Measurements from ENCODE around the gene UMPS.

The UMPS gene

DNA sequence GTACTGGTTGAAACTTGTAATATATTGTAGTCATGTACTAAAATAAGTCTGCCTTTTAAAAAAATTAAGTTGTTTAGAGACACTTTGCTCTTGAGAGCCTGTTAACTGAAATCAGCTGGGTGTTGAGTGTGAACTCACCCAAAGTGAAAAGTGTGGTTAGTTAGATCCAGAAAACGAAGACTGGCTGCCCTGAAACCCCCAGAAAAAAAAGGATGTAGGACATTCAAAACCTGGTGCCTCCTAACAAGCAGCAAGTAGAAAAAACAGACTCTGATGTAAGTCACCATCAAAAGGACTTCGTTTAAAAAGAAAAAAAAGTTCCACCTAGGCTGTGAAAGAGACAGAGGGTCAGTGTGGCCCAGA, 40.8 kb downstream of the UMPS start:
- Mint-ChIP-seq H3K27me3 (peaks cover 47 to 53% of the 10 kb centered on the region in 2 donors), H3K9me3 (no peaks in the 10 kb centered on the region), H3K36me3 (ENCODE audit: insufficient read depth) (no peaks in the 10 kb centered on the region), H3K4me1 (ENCODE audit: low read depth in 2 of 2) (no peaks in the 10 kb centered on the region), H3K27ac (peak overlapping the region in 1 of 2 donors; percentile 50), H3K4me3 (no peak overlapping the region)
- ATAC-seq (replicated peaks) (no peak), DNase-seq (no peak)

DNA sequence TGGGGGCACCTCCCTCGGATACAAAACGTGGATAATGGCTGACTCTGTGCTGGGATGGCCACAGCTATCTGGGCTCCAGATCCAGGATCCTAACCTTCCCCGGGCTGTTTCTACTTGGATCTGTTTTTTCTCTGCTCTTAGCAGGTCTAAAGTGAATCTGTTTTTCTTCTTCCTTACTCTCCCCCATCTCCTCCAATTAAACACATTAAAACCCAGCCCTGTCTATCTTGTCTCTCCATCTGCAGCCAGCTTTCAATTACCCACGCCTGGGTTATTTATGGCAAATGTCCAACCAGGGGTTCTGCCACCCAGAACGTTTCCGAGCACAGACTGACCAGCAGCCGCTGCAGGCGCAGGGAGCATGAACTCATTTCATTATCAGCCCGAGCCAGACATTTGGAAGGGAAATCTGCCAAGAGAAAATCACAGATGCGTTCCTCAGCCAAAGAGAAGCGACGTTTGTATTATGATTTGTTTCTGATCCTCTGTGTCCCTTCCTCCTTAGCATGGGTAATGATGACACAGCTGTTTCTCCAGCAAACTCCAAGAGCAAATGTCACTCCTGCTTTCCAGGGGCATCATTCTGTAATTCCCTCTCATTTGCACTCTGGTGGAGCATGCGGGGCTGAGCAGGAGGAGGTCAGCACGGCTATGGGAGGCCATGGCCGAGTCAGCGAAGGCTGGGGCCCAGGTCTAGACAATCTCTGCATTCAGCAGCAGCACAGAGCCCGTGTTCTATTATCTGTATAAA, 42.0 kb downstream of the UMPS start:
- no peaks in the 10 kb centered on the region for H3K9me3 Mint-ChIP-seq
- H3K36me3 Mint-ChIP-seq (ENCODE audit: insufficient read depth): no peaks in the 10 kb centered on the region
- no peak for DNase-seq
- H3K27ac Mint-ChIP-seq: peak overlapping the region in 1 of 2 donors; percentile 2
- no peak overlapping the region for H3K4me3 Mint-ChIP-seq
- peaks cover 42 to 48% of the 10 kb centered on the region in 2 donors for H3K27me3 Mint-ChIP-seq
- no peak for ATAC-seq (replicated peaks)
- no peaks in the 10 kb centered on the region for H3K4me1 Mint-ChIP-seq (ENCODE audit: low read depth in 2 of 2)

DNA sequence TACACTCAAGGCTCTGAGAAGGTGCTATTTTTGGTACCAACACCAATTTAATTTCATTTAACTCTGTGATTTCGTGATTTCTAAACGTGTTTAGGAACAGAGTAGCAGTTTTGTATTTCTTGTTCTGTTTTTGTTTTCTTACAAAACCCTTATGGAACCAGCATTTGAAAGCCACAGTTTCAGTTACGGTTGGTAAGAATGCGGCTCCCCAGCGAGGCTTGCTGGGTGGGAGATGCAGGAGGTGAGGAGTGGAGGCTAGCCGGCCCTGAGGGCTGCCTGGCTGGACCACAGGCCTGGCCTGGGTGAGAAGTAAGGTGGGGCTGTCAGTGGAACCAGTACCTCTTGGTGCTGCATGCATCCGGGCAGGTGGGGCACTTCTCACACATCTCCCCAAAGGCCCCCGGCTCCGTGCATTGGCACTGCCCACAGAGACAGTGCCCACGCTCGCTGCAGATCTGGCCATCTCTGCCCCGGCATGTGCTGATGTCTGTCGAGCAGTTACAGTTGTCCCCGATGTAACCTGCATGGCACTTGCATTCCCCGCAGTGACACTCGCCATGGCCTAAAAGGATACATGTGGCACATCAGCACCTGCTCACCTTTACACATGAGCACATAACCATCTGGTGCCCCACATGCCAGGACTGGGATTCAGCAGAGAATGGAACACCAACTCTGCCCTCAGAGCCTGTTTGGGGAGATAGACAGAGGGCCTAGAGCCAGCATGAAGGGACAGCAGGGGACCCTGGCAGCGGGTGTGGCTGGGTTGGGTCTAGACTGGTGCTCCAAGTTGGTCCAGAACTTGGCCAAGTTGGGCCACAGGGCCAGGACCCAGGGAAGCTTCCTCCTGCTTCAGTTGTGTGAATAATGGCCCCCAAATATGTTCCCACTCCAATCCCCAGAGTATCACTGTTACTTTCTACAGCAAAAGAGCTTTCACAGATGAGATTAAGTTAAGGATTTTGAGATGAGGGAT, 43.4 kb downstream of the UMPS start:
- no peak for DNase-seq
- peaks cover 46 to 58% of the 10 kb centered on the region in 2 donors for H3K27me3 Mint-ChIP-seq
- no peak overlapping the region for H3K4me3 Mint-ChIP-seq
- no peaks in the 10 kb centered on the region for H3K9me3 Mint-ChIP-seq
- no peak for ATAC-seq (replicated peaks)
- no peak overlapping the region for H3K27ac Mint-ChIP-seq
- no peaks in the 10 kb centered on the region for H3K36me3 Mint-ChIP-seq (ENCODE audit: insufficient read depth)
- no peaks in the 10 kb centered on the region for H3K4me1 Mint-ChIP-seq (ENCODE audit: low read depth in 2 of 2)

DNA sequence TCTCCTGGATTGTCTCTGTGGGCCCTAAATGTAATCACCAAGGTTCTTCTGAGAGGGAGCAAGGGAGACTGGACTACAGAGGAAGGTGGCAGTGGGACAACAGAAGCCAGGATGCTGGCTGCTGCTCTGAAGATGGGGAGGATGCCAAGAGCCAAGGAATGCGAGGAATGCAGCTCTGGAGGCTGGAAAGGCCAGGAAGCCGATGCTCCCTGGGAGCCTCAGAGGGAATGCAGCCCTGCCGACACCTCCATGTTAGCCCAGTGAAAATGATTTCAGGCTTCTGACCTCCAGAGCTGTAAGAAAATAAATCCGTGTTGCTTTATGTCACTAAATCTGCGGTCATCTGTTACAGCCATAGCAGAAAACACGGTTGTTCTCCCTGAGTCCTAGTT, 44.1 kb downstream of the UMPS start:
- H3K36me3 Mint-ChIP-seq (ENCODE audit: insufficient read depth): no peaks in the 10 kb centered on the region
- H3K9me3 Mint-ChIP-seq: no peaks in the 10 kb centered on the region
- no peaks in the 10 kb centered on the region for H3K4me1 Mint-ChIP-seq (ENCODE audit: low read depth in 2 of 2)
- H3K27ac Mint-ChIP-seq: no peak overlapping the region
- ATAC-seq (replicated peaks): no peak
- peaks cover 46 to 61% of the 10 kb centered on the region in 2 donors for H3K27me3 Mint-ChIP-seq
- no peak overlapping the region for H3K4me3 Mint-ChIP-seq
- DNase-seq: no peak

DNA sequence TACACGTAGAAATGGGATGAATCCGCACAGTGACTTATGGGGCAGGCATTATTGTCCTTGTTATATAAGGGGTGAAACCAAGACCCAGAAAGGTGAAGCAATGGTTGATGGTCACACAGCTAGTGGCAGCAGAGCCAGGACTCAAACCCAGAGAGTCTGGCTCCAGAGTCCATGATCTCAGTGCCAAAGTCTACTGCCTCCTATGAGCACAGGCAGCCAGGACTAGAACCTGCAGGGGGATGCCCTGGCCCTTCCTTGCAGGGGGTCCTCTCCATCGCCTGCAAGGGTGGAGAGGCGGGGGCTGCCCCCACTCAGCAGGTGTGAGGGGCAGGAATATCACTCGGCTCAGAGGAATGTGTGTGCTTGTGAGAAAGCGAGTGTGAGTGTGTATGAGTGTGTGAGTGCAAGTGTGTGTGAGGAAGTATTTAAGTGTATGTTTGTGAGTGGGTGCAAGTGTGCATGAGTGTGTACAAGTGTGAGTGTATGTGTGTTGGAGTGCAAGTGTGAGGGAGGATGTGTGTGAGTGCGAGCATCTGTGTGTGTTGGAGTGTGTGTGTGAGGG, 44.7 kb downstream of the UMPS start:
- Mint-ChIP-seq H3K27me3 (peaks cover 42 to 57% of the 10 kb centered on the region in 2 donors), H3K4me1 (ENCODE audit: low read depth in 2 of 2) (no peaks in the 10 kb centered on the region), H3K27ac (no peak overlapping the region), H3K36me3 (ENCODE audit: insufficient read depth) (no peaks in the 10 kb centered on the region), H3K4me3 (no peak overlapping the region), H3K9me3 (no peaks in the 10 kb centered on the region)
- DNase-seq: no peak
- ATAC-seq (replicated peaks): no peak

DNA sequence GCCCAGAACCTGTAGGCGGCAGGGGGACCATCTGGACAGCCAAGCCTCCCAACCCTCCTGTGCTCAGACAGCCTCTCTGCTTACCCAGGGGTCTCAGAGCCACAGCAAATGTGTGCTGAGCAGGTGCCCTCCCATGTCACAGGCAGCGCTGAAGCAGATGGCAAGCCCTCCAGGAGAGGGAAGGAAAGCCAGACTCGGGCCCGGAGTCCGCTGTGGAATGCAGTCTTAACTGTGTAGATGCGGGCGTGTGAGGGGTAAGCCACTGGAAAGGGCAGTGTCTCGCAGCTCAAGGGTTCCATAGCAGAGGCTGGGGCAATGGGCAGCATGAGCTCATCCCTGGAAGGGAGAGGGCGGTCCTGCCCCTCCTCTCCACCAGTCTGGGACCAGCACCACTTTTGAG, 45.6 kb downstream of the UMPS start:
- Mint-ChIP-seq H3K4me3 (no peak overlapping the region), H3K36me3 (ENCODE audit: insufficient read depth) (no peaks in the 10 kb centered on the region)

DNA sequence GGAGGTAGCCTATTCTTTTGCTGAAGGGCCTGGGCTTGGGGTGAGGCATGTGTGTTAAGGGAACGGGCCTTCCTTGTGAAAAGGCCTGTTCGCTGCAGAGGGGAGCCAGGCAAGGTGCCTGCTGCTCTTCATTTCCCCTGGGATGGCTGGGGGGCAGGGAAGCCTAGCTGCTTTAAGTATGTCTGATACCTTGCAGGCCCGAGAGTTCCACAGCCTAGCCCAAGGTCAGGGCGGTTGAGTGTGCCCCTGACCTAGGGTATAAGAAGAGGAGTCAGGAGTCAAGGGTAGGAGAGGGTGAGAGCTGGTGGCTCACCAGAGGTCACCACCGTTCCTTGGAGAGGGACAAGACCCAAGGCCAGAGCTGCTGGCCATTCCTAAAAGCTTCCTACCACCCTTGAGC, 46.6 kb downstream of the UMPS start:
- DNase-seq (no peak), ATAC-seq (replicated peaks) (no peak)
- H3K27me3 Mint-ChIP-seq: peaks cover 38 to 70% of the 10 kb centered on the region in 2 donors
- no peak overlapping the region for H3K4me3 Mint-ChIP-seq
- no peaks in the 10 kb centered on the region for H3K36me3 Mint-ChIP-seq (ENCODE audit: insufficient read depth)
- H3K27ac Mint-ChIP-seq: no peak overlapping the region
- H3K4me1 Mint-ChIP-seq (ENCODE audit: low read depth in 2 of 2): peaks cover 3 to 6% of the 10 kb centered on the region in 2 donors
- no peaks in the 10 kb centered on the region for H3K9me3 Mint-ChIP-seq

More for the DNA sequence above, 45.6 kb downstream of the UMPS start:
- H3K27ac Mint-ChIP-seq: no peak overlapping the region
- H3K9me3 Mint-ChIP-seq: no peaks in the 10 kb centered on the region
- DNase-seq: no peak
- peaks cover 3 to 6% of the 10 kb centered on the region in 2 donors for H3K4me1 Mint-ChIP-seq (ENCODE audit: low read depth in 2 of 2)
- no peak for ATAC-seq (replicated peaks)
- H3K27me3 Mint-ChIP-seq: peaks cover 39 to 61% of the 10 kb centered on the region in 2 donors

DNA sequence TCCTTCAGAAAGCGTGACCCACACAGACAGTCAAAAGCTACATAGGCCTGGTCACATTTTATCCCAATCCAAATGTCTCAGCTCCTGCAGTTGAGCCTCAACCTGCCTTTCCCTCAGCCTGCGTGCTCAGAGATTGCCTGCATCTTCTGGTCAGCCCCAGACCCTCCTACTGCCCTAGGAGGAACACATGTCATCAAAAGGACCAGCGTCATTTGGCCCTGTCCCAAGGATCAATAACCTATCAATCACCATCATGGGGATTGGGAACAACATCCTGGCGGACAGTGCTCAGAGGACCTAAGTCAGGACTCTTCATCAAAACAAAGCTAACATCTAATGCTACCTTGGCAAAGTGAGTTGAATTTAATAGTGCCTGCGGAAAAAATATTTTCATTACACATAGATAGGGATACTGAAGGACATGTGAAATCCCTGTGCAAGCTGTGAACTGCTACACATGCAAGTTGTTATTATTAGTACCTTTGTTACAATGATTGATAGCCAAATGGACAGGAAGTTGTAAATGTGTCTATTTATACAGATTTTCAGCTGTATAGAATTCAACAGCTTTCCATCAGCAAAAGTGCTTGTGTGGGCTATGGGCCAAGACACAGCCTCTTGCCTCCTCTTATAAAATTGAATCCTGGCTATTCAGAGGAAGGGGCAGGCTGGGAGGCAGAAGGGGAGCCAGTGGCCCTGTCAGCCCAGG, 47.7 kb downstream of the UMPS start:
- Mint-ChIP-seq H3K4me3 (no peak overlapping the region), H3K27ac (no peak overlapping the region), H3K4me1 (ENCODE audit: low read depth in 2 of 2) (peaks cover 3 to 6% of the 10 kb centered on the region in 2 donors), H3K9me3 (no peaks in the 10 kb centered on the region), H3K27me3 (peaks cover 29 to 65% of the 10 kb centered on the region in 2 donors), H3K36me3 (ENCODE audit: insufficient read depth) (no peaks in the 10 kb centered on the region)
- DNase-seq (no peak), ATAC-seq (replicated peaks) (no peak)

DNA sequence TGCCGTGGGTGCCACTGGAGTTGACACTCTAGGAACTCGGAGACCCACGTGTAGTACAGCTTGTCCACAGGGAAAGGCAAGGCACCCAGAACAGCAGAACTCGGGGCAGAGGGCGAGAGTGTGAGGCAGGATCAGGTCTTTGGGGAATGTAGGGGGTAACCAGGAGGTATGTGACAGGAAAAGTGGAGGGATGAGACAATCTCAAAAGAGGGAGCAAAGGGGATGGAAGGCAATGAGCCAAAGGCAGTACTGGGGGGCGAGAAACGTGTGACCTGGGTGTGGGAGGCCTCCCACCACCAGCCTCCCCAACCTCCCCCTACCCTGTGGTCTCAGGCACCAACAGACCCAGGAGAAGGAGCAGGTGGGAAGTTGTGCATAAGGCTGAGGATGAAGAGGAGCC, 48.9 kb downstream of the UMPS start:
- Mint-ChIP-seq H3K36me3 (ENCODE audit: insufficient read depth) (no peaks in the 10 kb centered on the region), H3K27ac (no peak overlapping the region), H3K27me3 (peaks cover 20 to 53% of the 10 kb centered on the region in 2 donors), H3K4me3 (no peak overlapping the region), H3K4me1 (ENCODE audit: low read depth in 2 of 2) (peaks cover 3 to 6% of the 10 kb centered on the region in 2 donors), H3K9me3 (no peaks in the 10 kb centered on the region)
- no peak for DNase-seq
- ATAC-seq (replicated peaks): no peak

DNA sequence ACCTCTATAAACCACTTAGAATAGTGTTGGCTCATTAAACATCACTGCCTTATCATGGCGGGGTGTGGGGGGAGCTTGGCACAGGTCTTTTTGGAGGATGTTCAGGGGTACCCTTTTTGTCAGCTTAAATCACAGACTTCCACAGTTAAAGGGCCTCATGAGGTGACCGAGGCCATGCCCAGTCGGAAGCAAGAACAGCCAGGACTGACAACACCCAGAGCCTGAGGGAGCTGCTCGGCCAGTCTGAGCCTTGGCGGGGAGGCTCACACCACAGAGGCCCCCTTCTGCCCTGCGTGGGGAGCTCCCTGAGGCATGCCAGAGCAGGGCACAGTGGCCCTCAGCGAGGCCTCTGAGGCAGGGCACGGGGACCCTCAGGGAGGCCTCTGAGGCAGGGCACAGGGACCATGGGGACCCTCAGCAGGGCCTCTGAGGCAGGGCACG, 49.5 kb downstream of the UMPS start:
- no peak for ATAC-seq (replicated peaks)
- peaks cover 6% of the 10 kb centered on the region in 2 donors for H3K4me1 Mint-ChIP-seq (ENCODE audit: low read depth in 2 of 2)
- H3K9me3 Mint-ChIP-seq: no peaks in the 10 kb centered on the region
- H3K27ac Mint-ChIP-seq: no peak overlapping the region
- DNase-seq: no peak
- H3K36me3 Mint-ChIP-seq (ENCODE audit: insufficient read depth): no peaks in the 10 kb centered on the region
- no peak overlapping the region for H3K4me3 Mint-ChIP-seq
- H3K27me3 Mint-ChIP-seq: peaks cover 17 to 50% of the 10 kb centered on the region in 2 donors

DNA sequence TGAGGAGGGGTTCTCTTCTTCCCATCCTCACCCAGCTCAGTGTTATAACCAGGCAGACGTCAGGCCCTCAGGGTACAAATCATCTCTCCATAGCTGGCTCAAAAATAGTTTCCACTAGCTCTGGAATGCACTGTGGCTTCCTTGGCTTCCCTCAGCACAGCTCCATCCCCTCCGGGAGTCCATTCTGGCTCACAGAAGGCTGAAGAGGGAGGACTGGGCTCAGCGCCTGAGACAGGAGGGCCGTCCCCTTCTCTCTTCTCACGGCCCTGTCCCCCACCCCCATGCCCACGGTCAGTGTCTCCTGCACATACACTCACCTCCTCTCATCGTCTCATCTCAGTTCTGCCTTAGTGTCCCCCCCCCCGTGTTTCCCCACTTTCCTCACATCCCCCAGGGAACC, 50.1 kb downstream of the UMPS start:
- no peaks in the 10 kb centered on the region for H3K36me3 Mint-ChIP-seq (ENCODE audit: insufficient read depth)
- no peaks in the 10 kb centered on the region for H3K9me3 Mint-ChIP-seq
- no peak for DNase-seq
- H3K4me3 Mint-ChIP-seq: no peak overlapping the region
- peaks cover 11 to 50% of the 10 kb centered on the region in 2 donors for H3K27me3 Mint-ChIP-seq
- peaks cover 6 to 9% of the 10 kb centered on the region in 2 donors for H3K4me1 Mint-ChIP-seq (ENCODE audit: low read depth in 2 of 2)
- H3K27ac Mint-ChIP-seq: no peak overlapping the region
- no peak for ATAC-seq (replicated peaks)

DNA sequence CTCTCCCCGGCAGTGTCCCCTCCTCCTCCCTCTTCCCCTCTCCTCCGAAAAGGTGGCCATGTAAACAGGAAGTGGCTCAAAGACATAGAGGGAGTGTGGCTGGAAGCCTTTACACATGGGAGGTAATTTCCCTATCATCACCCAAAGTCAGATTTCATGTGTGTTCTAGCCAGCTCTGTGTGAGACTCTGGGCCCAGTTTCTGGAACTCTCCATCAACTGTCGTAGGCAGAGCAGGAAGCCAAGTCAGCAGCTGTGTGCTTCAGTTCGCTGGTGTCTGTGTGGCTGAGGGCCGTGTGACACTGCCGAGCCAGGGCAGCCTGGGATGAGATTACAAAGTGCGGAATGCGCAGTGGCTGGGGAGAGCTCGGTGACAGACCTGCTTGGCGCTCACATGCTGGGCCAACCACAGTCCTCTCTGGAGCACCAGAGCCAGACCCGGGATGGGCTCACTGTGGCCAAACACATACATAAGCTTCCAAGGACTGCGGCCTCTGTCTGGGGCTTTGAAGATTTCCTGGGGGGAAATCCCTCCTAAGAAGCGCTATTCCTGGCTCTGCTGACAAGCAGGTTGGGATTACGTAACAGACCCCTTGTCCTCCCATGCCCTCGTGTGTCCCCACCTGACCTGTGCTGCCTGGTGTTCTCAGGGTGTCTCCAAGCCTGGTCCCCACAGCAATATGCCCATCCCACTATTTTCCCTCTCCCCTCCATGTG, 50.7 kb downstream of the UMPS start:
- Mint-ChIP-seq H3K27me3 (peaks cover 11 to 50% of the 10 kb centered on the region in 2 donors), H3K9me3 (no peaks in the 10 kb centered on the region), H3K4me1 (ENCODE audit: low read depth in 2 of 2) (peaks cover 6 to 9% of the 10 kb centered on the region in 2 donors), H3K36me3 (ENCODE audit: insufficient read depth) (no peaks in the 10 kb centered on the region), H3K27ac (no peak overlapping the region), H3K4me3 (no peak overlapping the region)
- DNase-seq (no peak), ATAC-seq (replicated peaks) (no peak)
